Lower leg skin (tissue), 3 donors: ENCODE data around the gene GSTP1.

Experiments
- POLR2A ChIP-seq, 2 donors: fragments of 450-650 bp; IDR thresholded peaks; one replicate each; pipeline ENCODE4 v1.6.1; 2016 to 2017; ENCODE audit warnings: antibody characterized with exemption in 2 of 2, mild to moderate bottlenecking in 1 of 2, moderate library complexity in 1 of 2
- TF ChIP-seq, protein P1 (sequence below), 3 donors: fragments of 450-650 bp; IDR thresholded peaks; one replicate each; pipeline ENCODE4 v1.5.1; 2016; ENCODE audit warnings: antibody characterized with exemption in 3 of 3, mild to moderate bottlenecking in 3 of 3, moderate library complexity in 2 of 3

- TF ChIP-seq, protein P1, sequence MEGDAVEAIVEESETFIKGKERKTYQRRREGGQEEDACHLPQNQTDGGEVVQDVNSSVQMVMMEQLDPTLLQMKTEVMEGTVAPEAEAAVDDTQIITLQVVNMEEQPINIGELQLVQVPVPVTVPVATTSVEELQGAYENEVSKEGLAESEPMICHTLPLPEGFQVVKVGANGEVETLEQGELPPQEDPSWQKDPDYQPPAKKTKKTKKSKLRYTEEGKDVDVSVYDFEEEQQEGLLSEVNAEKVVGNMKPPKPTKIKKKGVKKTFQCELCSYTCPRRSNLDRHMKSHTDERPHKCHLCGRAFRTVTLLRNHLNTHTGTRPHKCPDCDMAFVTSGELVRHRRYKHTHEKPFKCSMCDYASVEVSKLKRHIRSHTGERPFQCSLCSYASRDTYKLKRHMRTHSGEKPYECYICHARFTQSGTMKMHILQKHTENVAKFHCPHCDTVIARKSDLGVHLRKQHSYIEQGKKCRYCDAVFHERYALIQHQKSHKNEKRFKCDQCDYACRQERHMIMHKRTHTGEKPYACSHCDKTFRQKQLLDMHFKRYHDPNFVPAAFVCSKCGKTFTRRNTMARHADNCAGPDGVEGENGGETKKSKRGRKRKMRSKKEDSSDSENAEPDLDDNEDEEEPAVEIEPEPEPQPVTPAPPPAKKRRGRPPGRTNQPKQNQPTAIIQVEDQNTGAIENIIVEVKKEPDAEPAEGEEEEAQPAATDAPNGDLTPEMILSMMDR (IDR thresholded peaks at IDR 0.05): no peak
- TF ChIP-seq POLR2A (IDR thresholded peaks at IDR 0.05): no peak
Observed at GRCh38 chr11:67572305-67572704, 11.3 kb upstream of the GSTP1 start.
